Stimulated activated naive CD8-positive, alpha-beta T cell treated with anti-CD3 and anti-CD28 coated beads, Interleukin-15, Interleukin-2, amounts not matched to agents 100 ng/mL and 50 ng/mL, for 24 hours (primary cell): Measurements from ENCODE around the gene PNCK.
A peak's percentile ranks its signal among the peaks of the same experiment; 100 is the strongest.

Experiments
- H3K27ac Mint-ChIP-seq: one replicate; pipeline ENCODE4 v1.8.0; 2021; ENCODE audit warnings: mild to moderate bottlenecking, mixed read lengths
- H3K27me3 Mint-ChIP-seq: one replicate; pipeline ENCODE4 v1.8.0; 2021; ENCODE audit warnings: mixed read lengths
- H3K36me3 Mint-ChIP-seq: one replicate; pipeline ENCODE4 v1.8.0; 2021; ENCODE audit warnings: low read depth, mixed read lengths
- H3K4me1 Mint-ChIP-seq: one replicate; pipeline ENCODE4 v1.8.0; 2021; ENCODE audit warnings: low read depth, mixed read lengths
- H3K4me3 Mint-ChIP-seq: one replicate; pipeline ENCODE4 v1.8.0; 2021; ENCODE audit warnings: mild to moderate bottlenecking, mixed read lengths
- H3K9me3 Mint-ChIP-seq: one replicate; pipeline ENCODE4 v1.8.0; 2021; ENCODE audit warnings: mixed read lengths

PNCK gene

DNA sequence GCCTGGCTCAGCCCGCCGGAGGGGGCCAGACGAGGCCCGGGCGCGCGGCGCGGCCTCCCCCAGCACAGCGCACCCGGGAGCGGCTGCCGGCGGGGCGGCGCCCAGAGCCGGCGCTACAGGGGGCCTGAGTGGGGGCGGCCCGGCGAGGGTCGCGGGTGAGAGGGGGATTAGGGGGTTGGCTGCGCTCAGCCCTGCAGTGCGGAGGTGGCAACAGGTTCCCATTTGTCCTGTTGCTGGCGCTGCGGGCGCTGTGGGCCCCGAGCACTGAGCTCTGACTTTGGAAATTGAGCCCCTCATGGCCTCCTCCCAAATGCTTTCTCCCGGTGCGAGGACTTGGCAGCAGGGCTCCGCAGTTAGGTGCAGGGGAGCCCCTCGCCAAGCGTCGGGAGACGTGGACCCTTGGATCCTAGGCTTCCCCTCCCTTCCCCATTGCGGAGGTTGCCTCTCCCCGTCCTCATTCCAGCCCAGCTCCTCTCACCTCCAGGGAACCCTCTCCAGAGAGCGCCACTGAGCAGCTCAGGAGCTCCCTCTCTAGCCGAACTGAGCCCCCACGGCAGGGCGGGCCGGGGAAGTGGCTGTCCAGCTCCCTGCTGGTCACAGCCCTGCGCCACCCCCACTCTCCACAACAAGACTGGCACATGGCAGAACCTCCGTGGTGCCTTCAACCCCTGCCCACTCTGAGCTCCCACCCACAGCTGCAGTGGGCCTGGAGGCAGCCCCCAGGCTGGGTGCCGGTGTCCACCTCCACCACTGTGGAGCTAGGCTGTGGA is 29.1 kb downstream of the PNCK start:
- Mint-ChIP-seq H3K27ac (no peak overlapping the region), H3K27me3 (peaks cover 35% of the 10 kb centered on the region), H3K4me1 (peaks cover 9% of the 10 kb centered on the region), H3K9me3 (no peaks in the 10 kb centered on the region), H3K36me3 (no peaks in the 10 kb centered on the region), H3K4me3 (no peak overlapping the region)

DNA sequence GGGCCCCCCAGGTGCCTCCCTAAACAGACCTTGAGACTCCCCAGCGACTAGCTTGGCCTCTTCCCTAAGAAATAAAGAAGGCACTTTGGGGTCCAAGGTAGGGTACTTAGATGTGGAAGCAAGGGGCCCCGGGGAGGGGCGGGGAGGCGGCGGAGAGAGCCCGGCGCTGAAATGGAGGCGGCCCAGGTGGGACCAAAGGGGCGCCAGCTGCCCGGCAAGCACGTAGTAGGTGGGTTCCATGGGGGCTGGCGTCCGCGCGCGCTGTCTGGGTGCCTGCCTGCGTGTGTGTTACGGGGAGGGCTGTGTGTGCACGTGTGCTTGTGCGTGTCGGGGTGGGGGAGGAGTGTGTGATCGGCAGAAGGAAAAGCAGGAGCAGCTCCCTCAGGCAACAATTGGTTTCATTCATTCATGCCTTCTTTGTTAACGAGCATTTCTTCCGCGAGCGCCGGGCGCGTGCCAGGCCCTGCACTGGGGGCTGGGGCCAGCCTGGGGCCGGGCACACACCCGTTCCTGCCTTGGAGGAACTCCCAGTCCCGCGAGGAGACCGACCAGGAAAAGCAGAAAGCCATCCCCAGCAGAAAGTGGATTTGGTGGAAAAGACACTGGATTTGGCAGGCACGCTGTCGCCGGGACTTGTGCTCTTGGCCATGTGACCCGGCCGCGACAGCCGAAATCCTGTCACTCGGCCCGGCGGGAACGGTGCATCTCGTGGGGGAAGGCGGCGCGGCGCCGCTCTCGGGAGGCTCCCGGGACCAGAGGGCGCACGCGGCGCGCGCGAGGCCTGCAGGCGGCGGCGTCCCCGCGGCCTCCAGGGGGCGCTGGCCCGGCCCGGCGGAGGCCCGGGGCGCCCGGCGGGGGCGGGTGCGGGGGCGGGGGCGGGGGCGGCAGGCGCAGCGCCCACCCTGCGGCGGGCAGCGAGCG is 29.9 kb downstream of the PNCK start:
- Mint-ChIP-seq H3K36me3 (no peaks in the 10 kb centered on the region), H3K27ac (no peak overlapping the region), H3K9me3 (no peaks in the 10 kb centered on the region), H3K27me3 (peaks cover 33% of the 10 kb centered on the region), H3K4me3 (no peak overlapping the region), H3K4me1 (peaks cover 9% of the 10 kb centered on the region)

DNA sequence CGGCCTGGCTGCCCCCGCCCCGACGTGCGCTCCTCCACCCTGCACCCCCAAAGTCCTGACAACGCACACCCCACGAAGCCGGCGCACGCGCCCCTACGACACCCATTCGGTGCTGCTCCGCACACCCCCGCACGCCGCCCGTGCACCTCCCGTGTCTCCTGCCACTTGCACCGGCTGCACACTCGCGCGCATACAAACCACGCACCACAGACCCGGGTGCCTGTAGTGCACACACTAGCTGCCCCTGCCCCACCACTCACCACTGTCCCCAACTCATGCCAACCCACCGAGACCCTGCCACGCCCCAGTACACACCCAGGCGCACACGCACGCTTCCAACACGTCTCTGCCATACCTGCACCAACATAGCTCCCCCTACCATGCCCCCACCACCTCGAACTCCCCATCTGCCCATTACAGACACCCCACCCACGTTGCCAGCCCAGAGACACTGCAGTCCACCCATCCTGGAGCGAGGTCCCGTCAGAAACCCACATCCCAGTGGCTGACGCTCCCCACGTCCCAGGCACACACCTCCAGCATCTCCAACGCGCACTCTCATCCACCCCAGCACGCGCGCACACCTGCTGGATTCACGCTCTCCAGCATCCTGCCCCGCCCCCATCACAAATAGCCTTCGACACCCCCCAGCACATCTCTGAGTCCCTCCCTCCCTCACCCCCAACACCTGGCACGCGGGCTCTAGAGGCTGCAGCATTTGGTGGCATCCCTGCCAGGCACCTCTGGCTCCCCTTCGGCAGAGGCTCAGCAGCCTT is 30.8 kb downstream of the PNCK start:
- Mint-ChIP-seq H3K4me1 (peaks cover 9% of the 10 kb centered on the region), H3K27ac (no peak overlapping the region)

DNA sequence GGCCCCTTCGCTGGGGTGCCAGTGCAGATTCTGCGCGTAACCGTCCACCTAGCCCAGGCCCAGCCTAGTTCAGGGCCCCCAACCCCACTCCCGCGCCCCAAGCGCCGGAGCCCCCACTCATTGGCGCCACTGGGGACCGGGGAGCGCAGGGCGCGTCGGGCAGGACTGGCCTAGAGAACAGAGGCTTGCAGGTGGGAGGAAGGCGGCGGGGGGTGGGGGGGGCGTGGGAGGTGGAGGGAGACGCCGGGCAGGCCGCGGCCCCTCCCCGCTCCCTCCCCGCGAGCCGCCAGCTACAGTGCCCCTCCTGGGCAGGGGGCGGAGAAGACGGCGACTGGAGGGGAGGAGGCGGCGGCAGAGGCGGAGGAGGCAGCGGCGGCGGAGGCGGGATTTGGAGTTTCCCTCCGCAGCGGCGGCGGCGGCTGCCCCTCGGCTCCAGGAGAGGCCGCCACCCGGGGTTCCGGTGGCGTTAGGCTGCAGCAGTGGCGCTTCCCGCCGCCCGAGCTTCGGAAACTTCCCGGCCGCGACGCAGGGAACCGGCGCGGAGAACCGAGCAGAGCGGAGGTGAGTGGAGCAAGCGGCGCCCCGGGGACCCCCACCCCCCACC is 31.5 kb downstream of the PNCK start:
- Mint-ChIP-seq H3K4me3 (no peak overlapping the region), H3K9me3 (no peaks in the 10 kb centered on the region), H3K27me3 (peaks cover 29% of the 10 kb centered on the region)

More for the DNA sequence above, 30.8 kb downstream of the PNCK start:
- H3K9me3 Mint-ChIP-seq, result no peaks in the 10 kb centered on the region
- peak overlapping the region; percentile 10 for H3K4me3 Mint-ChIP-seq
- H3K36me3 Mint-ChIP-seq, result no peaks in the 10 kb centered on the region
- H3K27me3 Mint-ChIP-seq, result peaks cover 29% of the 10 kb centered on the region

DNA sequence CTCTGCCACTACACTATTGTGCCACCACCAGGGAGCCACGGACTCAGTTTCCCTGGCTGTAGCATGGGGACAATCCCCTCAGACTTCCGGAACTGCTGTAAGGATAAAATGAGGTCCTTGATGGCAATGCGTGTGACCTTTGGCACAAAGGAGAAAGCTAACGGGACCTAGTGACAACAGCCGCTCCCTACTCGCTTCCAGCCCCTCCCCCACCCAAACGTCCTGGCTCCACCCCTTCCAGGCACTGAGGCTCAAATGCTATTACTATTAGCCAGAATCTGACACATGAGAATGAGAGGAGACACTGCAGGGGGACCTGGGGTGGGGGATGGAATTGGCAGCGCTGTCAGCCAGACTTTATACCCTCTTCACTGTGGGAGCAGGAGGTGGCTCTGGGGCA is 32.0 kb downstream of the PNCK start:
- Mint-ChIP-seq H3K36me3 (no peaks in the 10 kb centered on the region), H3K9me3 (no peaks in the 10 kb centered on the region), H3K4me3 (no peak overlapping the region), H3K27me3 (peaks cover 29% of the 10 kb centered on the region), H3K4me1 (peaks cover 9% of the 10 kb centered on the region), H3K27ac (no peak overlapping the region)

More for the DNA sequence above, 31.5 kb downstream of the PNCK start:
- peaks cover 9% of the 10 kb centered on the region for H3K4me1 Mint-ChIP-seq
- H3K27ac Mint-ChIP-seq, result no peak overlapping the region
- H3K36me3 Mint-ChIP-seq, result no peaks in the 10 kb centered on the region

DNA sequence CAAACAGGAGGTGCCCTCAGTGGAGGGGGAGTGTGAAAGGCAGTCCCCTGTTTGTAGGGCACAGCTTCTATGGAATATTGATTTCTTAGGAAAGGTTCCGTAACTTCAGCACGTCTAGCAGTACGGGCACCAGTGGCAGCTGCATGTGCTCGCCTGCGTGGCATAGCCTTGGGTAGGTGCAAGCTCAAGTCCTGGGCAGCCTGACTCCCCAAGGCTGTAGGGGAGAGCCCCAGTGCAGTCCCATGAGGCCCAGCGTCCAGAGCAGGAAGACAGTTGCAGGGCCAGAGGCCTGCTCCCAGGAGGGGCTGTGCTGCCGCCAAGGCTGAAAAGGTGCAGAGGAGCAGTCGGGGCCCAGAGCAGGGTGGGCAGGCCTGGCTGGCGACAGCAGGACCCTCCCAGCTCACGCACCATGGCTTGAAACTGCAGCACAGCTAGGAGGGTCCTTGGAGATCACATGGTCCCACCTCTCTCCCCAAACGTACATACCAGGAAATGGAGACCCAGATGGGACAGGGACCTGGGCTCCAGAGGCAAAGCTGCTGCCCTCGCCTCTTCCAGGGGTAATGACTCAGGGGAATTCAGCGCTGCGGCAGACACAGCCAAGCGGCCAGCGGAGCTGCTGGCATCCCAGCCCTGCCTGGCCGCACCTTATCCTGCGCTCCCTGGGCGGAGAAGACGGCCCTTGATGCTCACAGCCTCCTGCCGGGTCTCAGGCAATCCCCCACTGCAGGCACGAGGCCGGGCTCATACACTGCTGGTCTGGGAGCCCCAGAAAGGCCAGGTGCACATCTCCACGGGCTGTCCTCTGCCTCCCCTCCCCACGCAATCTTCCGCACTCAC is 32.7 kb downstream of the PNCK start:
- Mint-ChIP-seq H3K27me3 (peaks cover 24% of the 10 kb centered on the region), H3K4me1 (peaks cover 9% of the 10 kb centered on the region), H3K27ac (no peak overlapping the region), H3K36me3 (no peaks in the 10 kb centered on the region), H3K4me3 (no peak overlapping the region), H3K9me3 (no peaks in the 10 kb centered on the region)

DNA sequence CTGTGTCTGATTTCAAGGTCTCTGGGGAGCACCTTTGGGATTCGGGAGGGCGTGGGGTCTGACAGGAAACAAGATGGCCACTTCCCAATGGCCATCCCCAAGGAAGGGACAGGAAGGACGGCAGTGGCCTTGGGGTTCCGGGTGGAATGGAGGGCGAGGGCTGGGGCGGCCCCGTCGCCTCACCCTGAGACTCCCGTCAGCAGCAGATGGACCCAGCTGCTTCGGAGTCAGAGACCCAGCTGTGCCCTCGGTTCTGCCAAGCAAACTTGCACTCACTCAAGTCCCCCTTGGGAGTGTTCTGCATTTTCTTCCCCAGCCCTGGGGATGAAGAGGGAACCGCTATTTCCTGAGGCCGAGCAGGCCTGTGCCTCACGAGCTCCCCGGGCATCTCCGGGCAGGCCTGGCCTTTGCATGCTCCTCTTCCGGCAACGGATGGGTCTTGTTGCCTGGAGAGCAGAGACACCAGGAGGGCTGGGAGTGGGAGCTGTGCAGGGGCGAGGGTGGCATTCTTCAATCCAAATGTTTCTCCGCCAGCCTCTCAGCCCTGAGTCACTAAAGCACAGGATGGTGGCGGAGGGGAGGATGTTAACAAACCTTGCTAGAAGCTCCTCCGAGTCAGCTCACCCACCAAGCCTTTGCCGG is 33.4 kb downstream of the PNCK start:
- Mint-ChIP-seq H3K27ac (no peak overlapping the region), H3K9me3 (no peaks in the 10 kb centered on the region), H3K36me3 (no peaks in the 10 kb centered on the region), H3K27me3 (peaks cover 16% of the 10 kb centered on the region), H3K4me1 (peaks cover 9% of the 10 kb centered on the region), H3K4me3 (no peak overlapping the region)

DNA sequence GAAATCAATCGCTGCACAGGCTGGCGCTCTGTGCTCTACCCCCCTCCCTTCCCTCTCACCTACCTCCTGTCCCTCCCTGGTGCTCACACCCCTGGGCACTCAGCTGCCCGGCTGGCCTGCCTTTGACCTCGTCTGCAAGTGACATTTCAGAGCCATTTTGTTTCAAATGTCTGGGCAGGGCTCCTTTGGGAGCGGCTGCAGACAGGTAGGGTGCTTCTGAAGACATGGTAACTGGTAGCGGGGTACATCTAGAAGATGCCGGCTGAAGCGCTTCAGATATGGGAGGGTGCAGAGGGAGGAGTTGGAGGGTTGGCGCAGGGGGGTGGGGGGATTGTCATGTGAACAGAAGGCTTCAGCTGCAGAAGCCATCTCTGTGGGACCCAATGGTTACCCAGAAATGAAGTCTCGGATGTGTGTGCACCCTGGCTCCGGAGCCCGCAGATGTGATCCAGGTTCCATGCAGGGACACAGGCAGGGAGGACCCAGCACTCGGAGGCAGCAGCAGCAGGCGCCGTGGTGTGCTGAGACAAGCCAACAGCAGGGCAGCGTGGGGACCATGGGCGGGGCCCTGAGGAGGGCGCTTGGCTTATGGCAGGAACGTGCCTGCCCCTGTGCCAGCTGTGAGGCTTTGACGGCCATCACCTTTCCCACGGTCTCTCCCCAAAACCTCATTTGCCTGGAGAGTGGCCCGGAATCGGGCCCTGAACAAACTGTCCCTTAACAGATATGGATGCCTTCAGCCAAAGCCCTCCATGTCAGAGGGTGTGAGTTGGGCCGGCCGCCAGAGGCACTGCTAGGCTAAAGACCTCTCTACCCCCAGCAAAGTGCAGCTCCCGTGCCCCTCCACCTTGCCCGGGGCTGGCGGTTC is 34.2 kb downstream of the PNCK start:
- Mint-ChIP-seq H3K27ac (no peak overlapping the region), H3K4me1 (peaks cover 9% of the 10 kb centered on the region), H3K9me3 (no peaks in the 10 kb centered on the region), H3K4me3 (no peak overlapping the region), H3K36me3 (no peaks in the 10 kb centered on the region), H3K27me3 (peaks cover 10% of the 10 kb centered on the region)

DNA sequence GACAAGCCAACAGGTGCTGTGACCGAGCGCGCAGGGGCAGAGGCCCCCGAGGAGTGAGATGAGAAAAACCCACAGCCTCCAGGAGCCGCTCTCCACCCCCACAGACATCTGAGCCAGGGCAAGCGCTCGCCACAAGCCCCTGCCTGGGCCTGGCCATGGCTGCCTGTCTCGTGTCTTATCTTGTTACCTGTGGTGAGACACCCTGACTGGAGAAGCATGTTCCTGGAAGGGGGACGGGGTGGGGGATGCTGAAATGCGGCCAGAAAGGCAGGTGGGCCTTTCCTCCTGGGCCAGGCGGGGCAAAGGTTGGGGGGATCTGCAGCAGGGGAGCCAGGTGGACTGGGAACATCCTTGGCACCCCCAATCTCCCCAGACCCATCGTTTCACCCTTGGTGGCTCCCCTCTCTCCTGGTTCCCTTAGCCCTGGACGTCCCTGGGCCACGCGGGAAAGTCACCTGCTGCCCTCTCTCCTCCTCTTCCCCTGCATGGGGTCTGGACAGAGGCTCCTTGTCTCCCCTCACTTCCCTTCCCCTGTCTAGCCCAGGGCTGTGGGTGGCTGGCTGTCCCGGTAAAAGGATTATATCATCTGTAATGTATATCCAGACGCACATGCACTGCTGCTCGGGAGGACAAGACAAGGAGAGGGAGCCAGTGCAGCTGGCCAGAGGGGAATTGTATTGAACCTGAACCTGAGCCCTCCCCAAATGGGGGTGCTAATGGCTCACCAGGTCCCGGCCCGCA is 35.0 kb downstream of the PNCK start:
- Mint-ChIP-seq H3K4me3 (no peak overlapping the region), H3K9me3 (no peaks in the 10 kb centered on the region), H3K27ac (no peak overlapping the region), H3K4me1 (peaks cover 9% of the 10 kb centered on the region), H3K27me3 (peaks cover 10% of the 10 kb centered on the region), H3K36me3 (no peaks in the 10 kb centered on the region)

DNA sequence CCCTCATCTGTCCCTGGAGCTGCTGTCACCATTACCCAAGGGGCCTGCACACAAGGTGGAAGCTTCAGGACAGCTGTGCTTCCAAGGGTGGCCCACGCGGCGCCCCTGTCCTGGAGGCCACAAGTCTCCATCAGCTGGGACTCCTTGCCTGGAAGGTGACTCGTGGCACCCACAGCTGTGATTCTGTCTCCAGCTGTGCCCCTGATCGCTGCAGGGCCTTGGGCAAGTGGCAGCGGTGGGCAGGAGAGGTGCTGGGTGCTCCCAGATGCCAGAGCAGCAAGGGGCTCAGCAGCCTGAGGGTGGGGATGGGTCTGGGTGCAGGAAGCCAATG is 35.6 kb downstream of the PNCK start:
- no peaks in the 10 kb centered on the region for H3K36me3 Mint-ChIP-seq
- H3K27ac Mint-ChIP-seq, result no peak overlapping the region
- peaks cover 8% of the 10 kb centered on the region for H3K4me1 Mint-ChIP-seq
- no peak overlapping the region for H3K4me3 Mint-ChIP-seq
- peaks cover 9% of the 10 kb centered on the region for H3K27me3 Mint-ChIP-seq
- H3K9me3 Mint-ChIP-seq, result no peaks in the 10 kb centered on the region

DNA sequence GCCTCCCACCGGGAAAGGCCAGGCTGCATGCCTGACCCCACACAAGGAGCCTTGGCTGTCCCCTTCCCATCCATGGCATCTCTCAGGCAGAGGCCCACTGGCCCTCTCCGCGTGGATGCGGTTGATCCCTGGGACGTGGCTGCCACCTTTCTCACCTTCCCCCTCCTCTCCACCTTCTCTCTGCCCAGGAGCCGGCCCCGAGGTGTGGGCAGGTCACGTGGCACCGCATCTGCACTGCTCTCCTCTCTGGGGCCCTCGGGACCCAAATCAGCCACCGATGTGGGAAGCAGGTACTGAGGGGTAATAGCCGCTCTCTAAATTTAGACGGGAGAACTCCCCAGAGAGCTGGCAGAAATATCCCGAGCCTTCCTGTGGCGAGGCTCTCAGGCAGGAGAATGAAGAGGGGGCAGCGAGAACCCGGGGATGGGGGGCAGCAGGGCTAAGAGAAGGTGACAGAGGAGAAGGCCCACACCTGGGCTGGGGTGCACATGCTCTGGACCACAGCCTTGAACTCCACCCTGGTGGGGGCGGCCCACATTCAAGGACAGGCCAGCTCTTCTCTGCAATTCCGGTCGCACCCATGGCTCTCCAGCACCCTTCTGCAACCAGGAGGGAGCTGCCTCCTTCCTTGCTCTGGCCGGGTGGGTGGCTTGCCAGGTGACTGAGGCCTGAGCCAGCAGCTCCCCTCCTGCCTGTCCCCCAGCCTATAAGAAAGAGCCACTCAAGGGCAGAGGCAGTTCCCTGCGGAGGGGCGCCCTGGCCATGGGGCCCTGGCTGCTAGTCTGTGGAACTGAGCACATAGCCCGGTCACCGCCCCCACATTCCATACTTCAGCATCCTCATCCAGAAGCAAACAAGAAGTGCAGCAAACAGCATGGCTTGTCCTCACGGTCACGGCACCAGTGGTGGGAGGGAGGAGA is 36.2 kb downstream of the PNCK start:
- H3K4me1 Mint-ChIP-seq, result peaks cover 4% of the 10 kb centered on the region
- H3K36me3 Mint-ChIP-seq, result no peaks in the 10 kb centered on the region
- H3K4me3 Mint-ChIP-seq, result no peak overlapping the region
- peaks cover 5% of the 10 kb centered on the region for H3K27me3 Mint-ChIP-seq
- no peaks in the 10 kb centered on the region for H3K9me3 Mint-ChIP-seq
- no peak overlapping the region for H3K27ac Mint-ChIP-seq

DNA sequence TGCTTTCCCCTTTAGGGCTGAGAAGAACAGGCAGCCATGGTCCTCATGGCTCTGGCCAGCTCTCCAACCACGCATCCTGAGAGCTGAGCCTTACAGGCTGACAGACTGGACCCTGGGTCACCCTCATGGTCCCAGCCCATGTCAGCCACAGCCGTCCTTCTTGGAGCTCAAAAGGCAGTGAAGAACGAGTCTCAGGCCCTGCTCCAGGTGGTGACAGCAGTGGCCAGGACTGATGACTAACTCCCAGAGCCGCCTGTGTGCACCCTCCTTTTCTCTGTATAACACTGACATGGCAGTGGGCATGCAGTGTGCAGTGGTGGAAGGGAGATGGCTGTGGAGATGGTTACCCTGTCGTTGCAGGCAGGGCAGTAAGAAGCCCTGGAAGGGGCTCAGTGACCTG is 36.9 kb downstream of the PNCK start:
- H3K4me3 Mint-ChIP-seq, result no peak overlapping the region
- no peaks in the 10 kb centered on the region for H3K9me3 Mint-ChIP-seq
- H3K36me3 Mint-ChIP-seq, result no peaks in the 10 kb centered on the region
- peaks cover 4% of the 10 kb centered on the region for H3K4me1 Mint-ChIP-seq
- no peak overlapping the region for H3K27ac Mint-ChIP-seq
- H3K27me3 Mint-ChIP-seq, result peaks cover 5% of the 10 kb centered on the region
